K562 (cell line): Measurements from ENCODE around the gene TTC28. TPM values are rescaled to one million over a fixed set of nuclear protein-coding genes. Genes with fewer than 3 reads are reported as not detected.

Experiments used
- ATAC-seq: fragments of 200-7000 bp; cut with Tn5 transposase; 3 replicates; pipeline ENCODE4 v1.9.1; 2020; ENCODE audit warnings: moderate library complexity
- BruUV-seq: library from RNA; stranded (reverse); fragments of 400-500 nt; replicated peaks from 2 replicates; lab custom pipeline; 2021; lab: Mats Ljungman, UMichigan
- CTCF ChIA-PET: fragments of 300-600 bp; formaldehyde crosslinking; extraction: SDS; loops from one replicate; lab custom pipeline; 2021; ENCODE audit warnings: low intra/inter-chr PET ratio; lab: Yijun Ruan, JAX
- POLR2A ChIA-PET: fragments of 300-600, 350-650 bp; sonication (Branson Sonifier 250); formaldehyde crosslinking; extraction: SDS; loops from one replicate; lab custom pipeline; 2021; ENCODE audit warnings: antibody characterized with exemption, inconsistent platforms; lab: Yijun Ruan, JAX
- DNase-seq, 4 experiments: peaks; one replicate each; pipeline versions ENCODE4 v3.0.0 to v3.0.0-alpha.2; 2011 to 2018; ENCODE audit warnings: low spot score in 3 of 4, mixed read lengths in 3 of 4; ENCODE audit errors: extremely low read depth in 1 of 4
- FAIRE-seq: peaks from 2 replicates; lab custom pipeline; 2011; peaks lifted over from hg19 to GRCh38; lab: Jason Lieb, UNC
- H2AFZ ChIP-seq: 2 replicates; pipeline ENCODE4 v1.6.0; 2011; ENCODE audit warnings: low read depth, low read length, control low read depth, inconsistent platforms
- H3K27ac ChIP-seq: fragments of 200-600 bp; 3 replicates; pipeline ENCODE4 v1.8.0; 2011; ENCODE audit warnings: low read depth, mild to moderate bottlenecking, control low read depth, inconsistent platforms, low read length, moderate library complexity, mixed read lengths; ENCODE audit errors: extremely low read depth
- H3K27me3 ChIP-seq, 2 experiments: fragments of 300-600 bp in 1 of 2; 2 replicates in 1 of 2; 3 replicates in 1 of 2; pipeline versions ENCODE4 v1.6.0 to v1.8.0; 2011; ENCODE audit warnings: inconsistent platforms in 2 of 2, low read length in 2 of 2, mild to moderate bottlenecking in 1 of 2, mixed read lengths in 1 of 2, moderate library complexity in 1 of 2; ENCODE audit not compliant: control insufficient read depth in 2 of 2, insufficient read depth in 2 of 2
- H3K36me3 ChIP-seq: fragments of 300-600 bp; 3 replicates; pipeline ENCODE4 v1.8.0; 2011; ENCODE audit warnings: mild to moderate bottlenecking, low read length, inconsistent platforms; ENCODE audit not compliant: control insufficient read depth, insufficient read depth
- H3K4me1 ChIP-seq, 2 experiments: fragments of 200-600 bp in 1 of 2; replicated peaks in 1 of 2; 2 replicates in 1 of 2; 3 replicates in 1 of 2; pipeline versions ENCODE4 v1.5.1 to v1.8.0; 2011; ENCODE audit warnings: inconsistent platforms in 2 of 2, low read length in 2 of 2, mild to moderate bottlenecking in 1 of 2, mixed read lengths in 1 of 2, moderate library complexity in 1 of 2; ENCODE audit not compliant: control insufficient read depth in 2 of 2, insufficient read depth in 2 of 2
- H3K4me2 ChIP-seq: 2 replicates; pipeline ENCODE4 v1.6.1; 2011; ENCODE audit warnings: low read length, control low read depth, inconsistent platforms, mixed read lengths; ENCODE audit not compliant: insufficient read depth
- H3K4me3 ChIP-seq: fragments of 200-600 bp; sonication (generic), shearing (Covaris generic); 2 replicates; pipeline ENCODE4 v1.5.1; 2016; ENCODE audit warnings: control low read depth, inconsistent platforms
- H3K79me2 ChIP-seq: fragments of 200-600 bp; 3 replicates; pipeline ENCODE4 v1.8.0; 2011; ENCODE audit warnings: low read length, inconsistent platforms; ENCODE audit not compliant: control insufficient read depth, insufficient read depth
- H3K9ac ChIP-seq, 2 experiments: 2 replicates each; pipeline versions ENCODE4 v1.6.0 to v1.6.1; 2011; ENCODE audit warnings: low read depth in 2 of 2, low read length in 2 of 2, control low read depth in 1 of 2, inconsistent platforms in 1 of 2, mild to moderate bottlenecking in 1 of 2, mixed read lengths in 1 of 2; ENCODE audit not compliant: insufficient read depth in 1 of 2
- H3K9me1 ChIP-seq: one replicate; pipeline ENCODE4 v1.6.0; 2011; ENCODE audit warnings: inconsistent platforms, mild to moderate bottlenecking, low read length, moderate library complexity; ENCODE audit not compliant: control insufficient read depth, insufficient read depth
- H3K9me3 ChIP-seq: replicated peaks from 2 replicates; pipeline ENCODE4 v1.5.1; 2011; ENCODE audit warnings: low read depth, low read length, inconsistent platforms; ENCODE audit not compliant: control insufficient read depth, insufficient read depth
- H4K20me1 ChIP-seq: replicated peaks from 2 replicates; pipeline ENCODE4 v1.6.1; 2011; ENCODE audit warnings: low read length, inconsistent platforms, mixed read lengths; ENCODE audit not compliant: control insufficient read depth, insufficient read depth
- RAD51 ChIP-seq: fragments of 450-650 bp; IDR thresholded peaks from 2 replicates; pipeline ENCODE4 v1.7.1; 2016; ENCODE audit warnings: low read depth, mild to moderate bottlenecking, borderline replicate concordance
- SIRT6 ChIP-seq: IDR thresholded peaks from one replicate; pipeline ENCODE4 v1.6.1; 2012; ENCODE audit warnings: low read depth, mild to moderate bottlenecking, control low read depth, inconsistent platforms, low read length, moderate library complexity
- TGIF2 ChIP-seq: sonication (generic); formaldehyde crosslinking; IDR thresholded peaks from 2 replicates; pipeline ENCODE4 v1.8.1; 2022; ENCODE audit warnings: mild to moderate bottlenecking, missing genetic modification reagents, moderate library complexity
- USF2 ChIP-seq: sonication (generic); formaldehyde crosslinking; IDR thresholded peaks from 2 replicates; pipeline ENCODE4 v1.5.0; 2020; ENCODE audit warnings: missing genetic modification reagents
- ZBED1 ChIP-seq: IDR thresholded peaks from 2 replicates; pipeline ENCODE4 v1.6.1; 2014
- ZNF408 ChIP-seq: fragments of 250-450 bp; sonication (Bioruptor Pico); IDR thresholded peaks from 2 replicates; pipeline ENCODE4 v1.4.0; 2020; ENCODE audit warnings: low read depth, mild to moderate bottlenecking, moderate library complexity
- WGBS: fragments of 100-300 bp; shearing (Covaris generic); methylation state at CpG from one replicate; pipeline ENCODE4 v1.1.6; 2016; ENCODE audit warnings: low coverage, mixed read lengths; ENCODE audit not compliant: insufficient coverage; ENCODE audit errors: missing lambda C conversion rate; 5-methylcytosine and 5-hydroxymethylcytosine counted together
- in situ Hi-C: fragments of 300-500 bp; cut with MboI; formaldehyde crosslinking; loops from 4 replicates; pipeline ENCODE4 v1.15.0; 2018; ENCODE audit warnings: inconsistent platforms, mixed read lengths
- intact Hi-C: fragments of 100-400 bp; cut with micrococcal nuclease; formaldehyde crosslinking; loops from 2 replicates; pipeline ENCODE4 v1.14.2; 2022
- polyA plus RNA-seq, 8 experiments: library from polyadenylated mRNA; depleted of rRNA in 4 of 8; stranded (reverse) in 5 of 8; unstranded in 3 of 8; fragments of >200 nt; fragmentation: Nextera tagmentation in 2 of 8; fragmentation: Illumina TruSeq in 1 of 8; extraction: Ambion mirVana in 2 of 8; extraction: Trizol in 1 of 8; gene quantifications; 2 replicates each; pipeline versions ENCODE4 v1.2.1 to v1.2.3, GENCODE V29; 2011 to 2014; ENCODE audit warnings: inconsistent platforms in 1 of 8, missing spikeins in 1 of 8
- total RNA-seq, 7 experiments: library from RNA; depleted of rRNA in 6 of 7; stranded (reverse); fragments of >200 nt in 6 of 7; fragmentation: Illumina TruSeq in 2 of 7; extraction: Trizol in 2 of 7; gene quantifications; 2 replicates each; pipeline versions ENCODE4 v1.2.1 to v1.2.3, GENCODE V29; 2011 to 2021; ENCODE audit warnings: low replicate concordance in 1 of 7

The TTC28 gene
- total and polyA plus RNA-seq, 9 of the 15 experiments (the other 6 are each of a cell fraction or from before 2014, with no cell fraction given), result 0.22 to 10.7 (median 3.1) TPM

GRCh38 chr22:28462041-28462440 is 217.6 kb downstream of the TTC28 start:
- intact Hi-C loops, result no loop called here
- ATAC-seq (0 out of 3 replicates have a peak, but pooled peaks have one; percentile 42), FAIRE-seq (no peak), DNase-seq (no peak)
- WGBS, result no CpG with 5 or more reads among the region's 1 CpG
- TF ChIP-seq ZNF408 (CRISPR knock-in tag), result no peak
- peak; percentile 68 for TF ChIP-seq USF2
- TF ChIP-seq SIRT6, result no peak
- TF ChIP-seq ZBED1, result no peak
- TF ChIP-seq TGIF2 (CRISPR knock-in tag), result no peak
- peak; percentile 36; the same call in 1 of the 2 replicates for TF ChIP-seq RAD51
- H3K27me3 ChIP-seq, result no peaks in the 10 kb centered on the region
- POLR2A ChIA-PET, result interaction anchor here (1.0 to 1.2 kb wide), 2 partner anchors 9 to 19 kb away, joined by 4 read pairs; no protein-coding TSS in a partner anchor
- BruUV-seq, result no TSS peak
- H3K36me3 ChIP-seq, result no peaks in the 10 kb centered on the region
- no peak overlapping the region for H3K9ac ChIP-seq
- CTCF ChIA-PET, result no interaction called here
- H3K79me2 ChIP-seq, result no peaks in the 10 kb centered on the region
- no peaks in the 10 kb centered on the region for H3K9me1 ChIP-seq
- H3K4me3 ChIP-seq, result no peak overlapping the region
- no peak overlapping the region for H3K27ac ChIP-seq
- no peak overlapping the region for H2AFZ ChIP-seq
- no peak overlapping the region for H3K4me2 ChIP-seq
- H4K20me1 ChIP-seq, result no peaks in the 10 kb centered on the region
- in situ Hi-C loops, result no loop called here
- H3K4me1 ChIP-seq, result no peaks in the 10 kb centered on the region; a peak in 1 of 5 replicates
- H3K9me3 ChIP-seq, result no peaks in the 10 kb centered on the region
